Activated CD4-positive, alpha-beta T cell treated with anti-CD3 and anti-CD28 coated beads, Interleukin-2, amount 10 ng/mL, durations not matched to agents 7 days and 5 days (primary cell): ENCODE results near the gene C6orf136. TPM values are rescaled to one million over a fixed set of nuclear protein-coding genes. Genes with fewer than 3 reads are reported as not detected.

Experiments used
- CTCF ChIA-PET: fragments of 350-600 bp; sonication (Branson Sonifier 250); formaldehyde crosslinking; loops from one replicate; lab custom pipeline; 2021; ENCODE audit warnings: antibody characterized with exemption; lab: Charles Lee
- POLR2A ChIA-PET: fragments of 350-600 bp; sonication (Branson Sonifier 250); formaldehyde crosslinking; loops from one replicate; lab custom pipeline; 2021; ENCODE audit warnings: antibody characterized with exemption; lab: Charles Lee
- DNase-seq: peaks from one replicate; pipeline ENCODE4 v3.0.0-alpha.2; 2020
- H3K27ac Mint-ChIP-seq: one replicate; pipeline ENCODE4 v1.8.0; 2021; ENCODE audit warnings: mild to moderate bottlenecking, moderate library complexity, mixed read lengths
- H3K27me3 Mint-ChIP-seq: one replicate; pipeline ENCODE4 v1.8.0; 2021; ENCODE audit warnings: mixed read lengths
- H3K36me3 Mint-ChIP-seq: one replicate; pipeline ENCODE4 v1.8.0; 2021; ENCODE audit warnings: low read depth, mixed read lengths
- H3K4me1 Mint-ChIP-seq: one replicate; pipeline ENCODE4 v1.8.0; 2021; ENCODE audit warnings: mixed read lengths
- H3K4me3 Mint-ChIP-seq: one replicate; pipeline ENCODE4 v1.8.0; 2021; ENCODE audit warnings: mild to moderate bottlenecking, moderate library complexity, mixed read lengths
- H3K9me3 Mint-ChIP-seq: one replicate; pipeline ENCODE4 v1.8.0; 2021; ENCODE audit warnings: mixed read lengths
- total RNA-seq, 2 experiments: library from RNA; stranded (reverse); gene quantifications; one replicate each; pipeline ENCODE4 v1.2.3, GENCODE V29; 2021

The C6orf136 gene
- total RNA-seq, 2 experiments from 2014 or later, result 23.2 to 23.9 TPM

- H3K4me1 Mint-ChIP-seq, result peaks cover 45% of the 10 kb centered on the region
- POLR2A ChIA-PET, result interaction anchor here (0.5 to 1.0 kb wide), 3 partner anchors 21 to 876 kb away, joined by 3 to 4 read pairs (median 3); no protein-coding TSS in a partner anchor
- peak within 1 kb of the TSS; percentile 84 for H3K27ac Mint-ChIP-seq
- CTCF ChIA-PET, result interaction anchor here (0.6 to 3.0 kb wide), 28 partner anchors 8 to 206 kb away, joined by 3 to 20 read pairs (median 5); partner anchors contain the start of genes ATAT1, MDC1 and MRPS18B
- H3K9me3 Mint-ChIP-seq, result no peaks in the 10 kb centered on the region
- peaks cover 41% of the 10 kb centered on the region for H3K36me3 Mint-ChIP-seq
- H3K27me3 Mint-ChIP-seq, result no peaks in the 10 kb centered on the region
- peak; percentile 96 for DNase-seq
- peak within 1 kb of the TSS; percentile 91 for H3K4me3 Mint-ChIP-seq
Measured at GRCh38 chr6:30672445-30673253, 25.7 kb downstream of the C6orf136 start, which contains the start of gene DHX16. Gene DHX16, minus strand, starts transcription at chr6:30673006. Its CDS starts 165 bp downstream, at chr6:30672841.

DNA sequence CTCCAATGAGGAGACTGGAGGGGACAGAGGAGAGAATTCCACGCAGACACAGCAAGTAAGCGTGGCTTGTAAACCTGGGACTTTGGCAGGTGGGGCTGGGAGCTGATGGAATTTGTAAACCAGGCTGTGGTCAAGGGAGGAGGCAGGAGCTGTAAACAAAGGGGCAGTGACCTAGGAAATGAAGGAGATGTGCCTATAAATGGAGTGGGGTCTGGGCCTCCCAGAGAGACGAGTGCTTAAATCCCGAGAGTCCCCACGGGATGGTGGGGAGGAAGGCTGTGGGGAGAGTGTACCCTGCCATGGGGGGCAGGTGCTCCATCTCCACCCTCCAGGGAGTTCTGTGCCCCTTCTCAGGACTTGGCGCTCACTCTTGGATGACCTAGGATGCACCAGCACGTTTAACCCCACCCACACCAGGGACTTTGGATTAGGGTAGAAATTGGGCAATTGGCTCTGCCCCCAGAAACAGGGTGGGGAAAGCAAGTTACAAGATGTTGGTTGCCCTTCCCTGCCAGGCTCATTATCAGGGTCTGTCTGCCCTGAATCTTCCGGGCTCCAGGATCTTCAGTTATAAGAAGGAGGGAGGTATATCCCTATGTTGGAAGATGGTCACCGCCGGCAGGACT, 29.8 kb downstream of the C6orf136 start:
- CTCF ChIA-PET, result interaction anchor here (0.6 to 12.7 kb wide), 2 partner anchors 20 to 48 kb away, joined by 5 to 476 read pairs; partner anchors contain the start of genes MDC1 and TUBB
- peak overlapping the region; percentile 26 for H3K27ac Mint-ChIP-seq
- H3K9me3 Mint-ChIP-seq, result no peaks in the 10 kb centered on the region
- DNase-seq, result no peak
- H3K4me1 Mint-ChIP-seq, result peaks cover 41% of the 10 kb centered on the region
- POLR2A ChIA-PET, result no interaction called here
- no peaks in the 10 kb centered on the region for H3K27me3 Mint-ChIP-seq
- H3K4me3 Mint-ChIP-seq, result no peak overlapping the region
- H3K36me3 Mint-ChIP-seq, result peaks cover 55% of the 10 kb centered on the region

- peak overlapping the region; percentile 100 for H3K4me3 Mint-ChIP-seq
- no peaks in the 10 kb centered on the region for H3K9me3 Mint-ChIP-seq
- peaks cover 78% of the 10 kb centered on the region for H3K36me3 Mint-ChIP-seq
- peaks cover 29% of the 10 kb centered on the region for H3K4me1 Mint-ChIP-seq
- peak; percentile 92 for DNase-seq
- ChIA-PET CTCF (interaction anchor here (0.6 to 12.7 kb wide), 31 partner anchors 9 to 401 kb away, joined by 3 to 476 read pairs (median 4); partner anchors contain the start of genes ABCF1, MDC1, MRPS18B and PPP1R10), POLR2A (interaction anchor here (0.6 to 1.6 kb wide), 6 partner anchors 38 to 56 kb away, joined by 3 to 16 read pairs (median 4); partner anchors contain the start of gene MDC1)
- no peaks in the 10 kb centered on the region for H3K27me3 Mint-ChIP-seq
- peak overlapping the region; percentile 73 for H3K27ac Mint-ChIP-seq
Measured at GRCh38 chr6:30678964-30679726, 32.2 kb downstream of the C6orf136 start.

DNA sequence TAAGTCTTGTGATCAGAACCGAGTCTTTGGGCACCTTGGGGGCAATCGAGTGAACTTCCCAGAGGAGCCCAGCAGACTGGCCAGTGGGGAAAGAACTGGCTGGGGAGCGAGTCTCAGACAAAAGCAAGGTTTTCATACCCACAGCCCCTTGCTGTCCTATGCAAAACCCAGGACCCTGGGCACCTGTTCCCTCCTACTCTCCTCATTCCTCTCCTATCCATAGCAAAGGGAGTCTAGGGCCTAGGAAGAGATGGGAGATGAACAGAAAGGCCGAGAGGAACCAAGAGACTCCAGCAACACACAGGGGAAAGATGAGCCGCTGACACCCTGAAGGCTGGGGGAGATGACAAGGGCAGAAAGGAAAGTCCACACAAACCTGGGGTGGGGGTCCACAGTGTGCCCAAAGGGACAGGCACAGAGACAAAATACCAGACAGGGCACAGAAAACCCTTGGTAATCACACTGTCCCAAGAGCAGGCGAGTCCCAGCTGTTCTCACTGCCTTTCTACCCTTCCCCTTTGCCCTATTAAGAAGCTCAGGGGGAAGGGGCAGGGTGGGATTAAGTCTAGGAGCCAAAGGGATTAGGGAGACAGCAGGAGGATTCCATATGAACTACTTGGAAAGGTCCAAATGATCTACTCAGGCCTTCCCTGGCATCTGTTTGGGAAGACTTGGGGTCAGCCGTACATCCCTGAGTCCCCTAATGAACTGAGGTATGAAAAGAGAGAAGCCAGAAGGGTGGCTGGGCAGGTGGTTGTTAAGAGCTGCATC, 33.0 kb downstream of the C6orf136 start:
- ChIA-PET CTCF (interaction anchor here (0.5 to 12.7 kb wide), 13 partner anchors 7 to 140 kb away, joined by 3 to 476 read pairs (median 5); partner anchors contain the start of genes ABCF1, DHX16, MDC1 and TUBB), POLR2A (interaction anchor here (1.4 to 1.6 kb wide), 2 partner anchors 42 to 48 kb away, joined by 4 to 16 read pairs; no protein-coding TSS in a partner anchor)
- H3K36me3 Mint-ChIP-seq, result peaks cover 84% of the 10 kb centered on the region
- peak overlapping the region; percentile 100 for H3K4me3 Mint-ChIP-seq
- no peaks in the 10 kb centered on the region for H3K27me3 Mint-ChIP-seq
- DNase-seq, result no peak
- H3K27ac Mint-ChIP-seq, result peak overlapping the region; percentile 89
- H3K4me1 Mint-ChIP-seq, result peaks cover 29% of the 10 kb centered on the region
- H3K9me3 Mint-ChIP-seq, result no peaks in the 10 kb centered on the region

DNA sequence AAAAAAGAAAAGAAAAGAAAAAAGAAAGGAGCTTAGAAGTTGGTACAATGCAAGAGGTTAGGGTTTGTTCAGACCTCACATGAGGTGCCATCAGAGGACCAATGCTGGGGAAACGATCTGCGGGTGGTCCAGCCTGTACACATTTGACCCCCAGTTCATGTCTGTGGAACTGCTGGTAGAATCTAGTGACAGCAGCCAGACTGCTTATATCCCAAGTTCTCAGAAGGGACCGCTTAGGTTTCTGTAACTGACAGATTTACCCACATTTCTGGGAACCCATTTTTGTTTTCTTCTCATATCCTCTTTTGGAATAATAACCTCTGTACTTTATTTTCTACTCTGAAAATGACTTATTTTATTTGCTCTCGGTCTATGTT, 34.8 kb downstream of the C6orf136 start:
- ChIA-PET POLR2A (interaction anchor here (1.3 to 1.4 kb wide), 3 partner anchors 36 to 66 kb away, joined by 6 to 8 read pairs (median 6); partner anchors contain the start of gene MDC1), CTCF (interaction anchor here (0.6 to 12.7 kb wide), 5 partner anchors 9 to 43 kb away, joined by 3 to 476 read pairs (median 4); partner anchors contain the start of genes MDC1 and TUBB)
- Mint-ChIP-seq H3K4me1 (peaks cover 23% of the 10 kb centered on the region), H3K9me3 (no peaks in the 10 kb centered on the region), H3K36me3 (peaks cover 87% of the 10 kb centered on the region), H3K27me3 (no peaks in the 10 kb centered on the region), H3K4me3 (peak overlapping the region; percentile 100), H3K27ac (peak overlapping the region; percentile 89)
- DNase-seq, result peak; percentile 16

- peaks cover 18% of the 10 kb centered on the region for H3K4me1 Mint-ChIP-seq
- CTCF ChIA-PET, result interaction anchor here (0.6 to 12.7 kb wide), 5 partner anchors 8 to 42 kb away, joined by 3 to 476 read pairs (median 4); partner anchors contain the start of genes MDC1 and TUBB
- H3K36me3 Mint-ChIP-seq, result peaks cover 80% of the 10 kb centered on the region
- H3K4me3 Mint-ChIP-seq, result peak overlapping the region; percentile 100
- POLR2A ChIA-PET, result interaction anchor here (1.3 to 1.4 kb wide), 3 partner anchors 35 to 67 kb away, joined by 6 to 8 read pairs (median 6); partner anchors contain the start of gene MDC1
- peak overlapping the region; percentile 89 for H3K27ac Mint-ChIP-seq
- H3K27me3 Mint-ChIP-seq, result no peaks in the 10 kb centered on the region
- peak; percentile 93 for DNase-seq
- no peaks in the 10 kb centered on the region for H3K9me3 Mint-ChIP-seq
Measured at GRCh38 chr6:30682143-30683117, 35.5 kb downstream of the C6orf136 start.

- Mint-ChIP-seq H3K27me3 (no peaks in the 10 kb centered on the region), H3K9me3 (no peaks in the 10 kb centered on the region), H3K36me3 (peaks cover 85% of the 10 kb centered on the region), H3K4me3 (peak overlapping the region; percentile 100), H3K4me1 (peaks cover 27% of the 10 kb centered on the region), H3K27ac (peak overlapping the region; percentile 89)
- CTCF ChIA-PET, result interaction anchor here (1.4 to 12.7 kb wide), 4 partner anchors 10 to 200 kb away, joined by 3 to 476 read pairs (median 8); partner anchors contain the start of genes DHX16, MDC1 and TUBB
- POLR2A ChIA-PET, result interaction anchor here (0.9 kb wide), 1 partner anchor 47 kb away, joined by 5 read pairs; no protein-coding TSS in a partner anchor
- peak; percentile 25 for DNase-seq
Measured at GRCh38 chr6:30683183-30683979, 36.4 kb downstream of the C6orf136 start.

GRCh38 chr6:30683980-30684338, 37.0 kb downstream of the C6orf136 start:
- CTCF ChIA-PET, result interaction anchor here (1.2 to 12.7 kb wide), 5 partner anchors 12 to 201 kb away, joined by 3 to 476 read pairs (median 3); partner anchors contain the start of genes DHX16, MDC1 and TUBB

GRCh38 chr6:30684386-30685156, 37.6 kb downstream of the C6orf136 start:
- DNase-seq, result peak; percentile 73
- no peaks in the 10 kb centered on the region for H3K27me3 Mint-ChIP-seq
- peak overlapping the region; percentile 100 for H3K4me3 Mint-ChIP-seq
- H3K4me1 Mint-ChIP-seq, result peaks cover 32% of the 10 kb centered on the region
- CTCF ChIA-PET, result interaction anchor here (1.2 to 12.7 kb wide), 7 partner anchors 13 to 201 kb away, joined by 3 to 476 read pairs (median 3); partner anchors contain the start of genes DHX16, MDC1 and TUBB
- H3K9me3 Mint-ChIP-seq, result no peaks in the 10 kb centered on the region
- peak overlapping the region; percentile 95 for H3K27ac Mint-ChIP-seq
- POLR2A ChIA-PET, result interaction anchor here (0.5 to 1.8 kb wide), 3 partner anchors 33 to 191 kb away, joined by 4 to 5 read pairs (median 5); partner anchors contain the start of gene MDC1
- H3K36me3 Mint-ChIP-seq, result peaks cover 77% of the 10 kb centered on the region

More at GRCh38 chr6:30683980-30684338, 37.0 kb downstream of the C6orf136 start:
- no peak for DNase-seq
- Mint-ChIP-seq H3K4me3 (peak overlapping the region; percentile 100), H3K9me3 (no peaks in the 10 kb centered on the region), H3K36me3 (peaks cover 83% of the 10 kb centered on the region), H3K27me3 (no peaks in the 10 kb centered on the region), H3K27ac (peak overlapping the region; percentile 89), H3K4me1 (peaks cover 28% of the 10 kb centered on the region)
- POLR2A ChIA-PET, result interaction anchor here (0.9 to 1.8 kb wide), 2 partner anchors 33 to 47 kb away, joined by 5 read pairs; partner anchors contain the start of gene MDC1
